CD4-positive, alpha-beta memory T cell (primary cell): ENCODE data around the gene CPLANE2. TPM values are rescaled to one million over a fixed set of nuclear protein-coding genes. Genes with fewer than 3 reads are reported as not detected.

Experiments used
- CTCF ChIA-PET: fragments of 350-600 bp; sonication (Branson Sonifier 250); formaldehyde crosslinking; loops from one replicate; lab custom pipeline; 2021; ENCODE audit warnings: inconsistent platforms; ENCODE audit not compliant: partially characterized antibody; lab: Charles Lee
- POLR2A ChIA-PET: fragments of 350-600 bp; sonication (Branson Sonifier 250); formaldehyde crosslinking; loops from one replicate; lab custom pipeline; 2021; ENCODE audit not compliant: partially characterized antibody; lab: Charles Lee
- DNase-seq, 5 donors: peaks; one replicate each; pipeline versions ENCODE4 v3.0.0 to v3.0.0-alpha.2; 2020 to 2022; ENCODE audit warnings: mixed read lengths in 1 of 5
- H3K27ac ChIP-seq: one replicate; pipeline ENCODE4 v1.7.0; 2013; ENCODE audit warnings: low read depth, low read length
- H3K27me3 ChIP-seq: 2 replicates; pipeline ENCODE4 v1.7.0; 2013; ENCODE audit warnings: mild to moderate bottlenecking, low read length, moderate library complexity; ENCODE audit not compliant: insufficient read depth
- H3K36me3 ChIP-seq: 2 replicates; pipeline ENCODE4 v1.7.0; 2013; ENCODE audit warnings: mild to moderate bottlenecking, low read length, moderate library complexity; ENCODE audit not compliant: insufficient read depth
- H3K4me1 ChIP-seq: 2 replicates; pipeline ENCODE4 v1.7.0; 2013; ENCODE audit warnings: mild to moderate bottlenecking, low read length, moderate library complexity; ENCODE audit not compliant: insufficient read depth
- H3K4me3 ChIP-seq, 2 donors: one replicate each; pipeline ENCODE4 v1.7.0; 2013; ENCODE audit warnings: low read length in 2 of 2, mild to moderate bottlenecking in 1 of 2
- H3K9me3 ChIP-seq, 2 donors: one replicate each; pipeline ENCODE4 v1.7.0; 2013; ENCODE audit warnings: low read length in 2 of 2, control low read depth in 1 of 2; ENCODE audit not compliant: control insufficient read depth in 1 of 2
- H3K27ac Mint-ChIP-seq, 7 donors: one replicate each; pipeline ENCODE4 v1.8.0; 2020 to 2021; ENCODE audit warnings: mixed read lengths in 7 of 7, mild to moderate bottlenecking in 6 of 7, inconsistent platforms in 3 of 7, moderate library complexity in 3 of 7
- H3K27me3 Mint-ChIP-seq, 2 donors: one replicate each; pipeline ENCODE4 v1.8.0; 2020 to 2021; ENCODE audit warnings: mixed read lengths in 2 of 2
- H3K36me3 Mint-ChIP-seq, 2 donors: one replicate each; pipeline ENCODE4 v1.8.0; 2020 to 2021; ENCODE audit warnings: mixed read lengths in 2 of 2, inconsistent platforms in 1 of 2, mild to moderate bottlenecking in 1 of 2
- H3K4me1 Mint-ChIP-seq, 4 donors: one replicate each; pipeline ENCODE4 v1.8.0; 2020 to 2021; ENCODE audit warnings: mixed read lengths in 4 of 4, mild to moderate bottlenecking in 1 of 4
- H3K4me3 Mint-ChIP-seq, 8 donors: one replicate each; pipeline ENCODE4 v1.8.0; 2020 to 2021; ENCODE audit warnings: mixed read lengths in 8 of 8, mild to moderate bottlenecking in 7 of 8, moderate library complexity in 6 of 8, inconsistent platforms in 3 of 8
- H3K9me3 Mint-ChIP-seq, 8 donors: one replicate each; pipeline ENCODE4 v1.8.0; 2020 to 2021; ENCODE audit warnings: mixed read lengths in 8 of 8, mild to moderate bottlenecking in 5 of 8, inconsistent platforms in 3 of 8, moderate library complexity in 1 of 8
- intact Hi-C: fragments of 100-400 bp; cut with micrococcal nuclease; formaldehyde crosslinking; loops from one replicate; pipeline ENCODE4 v1.15.1; 2023
- polyA plus RNA-seq, 2 donors: library from polyadenylated mRNA; unstranded; fragments of 300-500 nt; fragmentation: Illumina TruSeq; gene quantifications; one replicate each; pipeline ENCODE4 v1.2.3, GENCODE V29; 2021
- total RNA-seq, 2 experiments: library from RNA; stranded (reverse); gene quantifications; one replicate each; pipeline ENCODE4 v1.2.3, GENCODE V29; 2021

The CPLANE2 gene
- total and polyA plus RNA-seq, 4 experiments from 2014 or later = 2.4 to 13.6 (median 7.5) TPM

GRCh38 chr1:16206547-16207317 is 30.3 kb downstream of the CPLANE2 start:
- Histone ChIP-seq H3K4me1 (peaks cover 20% of the 10 kb centered on the region), H3K9me3 (no peaks in the 10 kb centered on the region), H3K27ac (peak overlapping the region; percentile 76), H3K4me3 (peak overlapping the region; percentile 52 to 61), H3K36me3 (peaks cover under 1% of the 10 kb centered on the region), H3K27me3 (no peaks in the 10 kb centered on the region)
- Mint-ChIP-seq H3K4me3 (peak overlapping the region; percentile 89 to 97 (median 90)), H3K27ac (peak overlapping the region; percentile 94 to 98 (median 97)), H3K27me3 (no peaks in the 10 kb centered on the region), H3K4me1 (peaks cover 1 to 36% (median 16%) of the 10 kb centered on the region in 4 donors), H3K36me3 (peaks cover 14 to 25% of the 10 kb centered on the region in 2 donors), H3K9me3 (peaks cover 0 to 2% (median 0%) of the 10 kb centered on the region in 8 donors)
- POLR2A ChIA-PET = interaction anchor here (0.5 to 3.8 kb wide), 7 partner anchors 11 to 372 kb away, joined by 3 to 42 read pairs (median 3); partner anchors contain the start of gene CPLANE2
- intact Hi-C loops = loop anchor here (1.0 to 5.0 kb wide), 6 partner anchors 11 to 359 kb away; partner anchors contain the start of genes CPLANE2, FBXO42, SPEN and SZRD1
- CTCF ChIA-PET = interaction anchor here (1.7 to 5.2 kb wide), 3 partner anchors 10 to 37 kb away, joined by 4 to 31 read pairs (median 7); partner anchors contain the start of gene CPLANE2
- DNase-seq = peak; percentile 93 to 97 (median 94)

GRCh38 chr1:16205891-16206546 is 31.0 kb downstream of the CPLANE2 start:
- Mint-ChIP-seq H3K27me3 (no peaks in the 10 kb centered on the region), H3K36me3 (peaks cover 14 to 30% of the 10 kb centered on the region in 2 donors), H3K4me3 (peak overlapping the region; percentile 89 to 97 (median 90)), H3K27ac (peak overlapping the region; percentile 94 to 98 (median 97)), H3K4me1 (peaks cover 1 to 36% (median 16%) of the 10 kb centered on the region in 4 donors), H3K9me3 (peaks cover 0 to 2% (median 0%) of the 10 kb centered on the region in 8 donors)
- no peak for DNase-seq
- peaks cover 20% of the 10 kb centered on the region for H3K4me1 ChIP-seq
- H3K9me3 ChIP-seq = no peaks in the 10 kb centered on the region
- intact Hi-C loops = loop anchor here (1.0 to 5.0 kb wide), 7 partner anchors 11 to 359 kb away; partner anchors contain the start of genes CPLANE2, FBXO42, SPEN and SZRD1
- H3K36me3 ChIP-seq = peaks cover 7% of the 10 kb centered on the region
- CTCF ChIA-PET = interaction anchor here (1.7 to 5.2 kb wide), 3 partner anchors 11 to 37 kb away, joined by 4 to 31 read pairs (median 7); partner anchors contain the start of gene CPLANE2
- no peaks in the 10 kb centered on the region for H3K27me3 ChIP-seq
- POLR2A ChIA-PET = interaction anchor here (0.5 to 3.8 kb wide), 5 partner anchors 12 to 372 kb away, joined by 3 to 42 read pairs (median 3); partner anchors contain the start of gene CPLANE2
- H3K4me3 ChIP-seq = peak overlapping the region in 1 of 2 donors; percentile 61
- H3K27ac ChIP-seq = peak overlapping the region; percentile 76

GRCh38 chr1:16205334-16205671 is 31.7 kb downstream of the CPLANE2 start:
- Histone ChIP-seq H3K27ac (no peak overlapping the region), H3K36me3 (peaks cover 9% of the 10 kb centered on the region), H3K9me3 (no peaks in the 10 kb centered on the region), H3K4me3 (no peak overlapping the region), H3K4me1 (peaks cover 20% of the 10 kb centered on the region), H3K27me3 (no peaks in the 10 kb centered on the region)
- peaks cover 0 to 2% (median 0%) of the 10 kb centered on the region in 8 donors for H3K9me3 Mint-ChIP-seq
- no peaks in the 10 kb centered on the region for H3K27me3 Mint-ChIP-seq
- CTCF ChIA-PET = interaction anchor here (1.2 to 5.2 kb wide), 8 partner anchors 11 to 158 kb away, joined by 3 to 31 read pairs (median 6); no protein-coding TSS in a partner anchor
- H3K4me1 Mint-ChIP-seq = peaks cover 1 to 37% (median 16%) of the 10 kb centered on the region in 4 donors
- H3K27ac Mint-ChIP-seq = peak overlapping the region in 1 of 7 donors; percentile 65
- peak overlapping the region in 2 of 8 donors; percentile 17 to 29 for H3K4me3 Mint-ChIP-seq
- H3K36me3 Mint-ChIP-seq = peaks cover 14 to 30% of the 10 kb centered on the region in 2 donors
- no peak for DNase-seq
- intact Hi-C loops = loop anchor here (1.0 to 5.0 kb wide), 3 partner anchors 39 to 358 kb away; partner anchors contain the start of genes FBXO42 and SPEN
- POLR2A ChIA-PET = interaction anchor here (3.8 kb wide), 1 partner anchor 13 kb away, joined by 42 read pairs; no protein-coding TSS in a partner anchor

DNA sequence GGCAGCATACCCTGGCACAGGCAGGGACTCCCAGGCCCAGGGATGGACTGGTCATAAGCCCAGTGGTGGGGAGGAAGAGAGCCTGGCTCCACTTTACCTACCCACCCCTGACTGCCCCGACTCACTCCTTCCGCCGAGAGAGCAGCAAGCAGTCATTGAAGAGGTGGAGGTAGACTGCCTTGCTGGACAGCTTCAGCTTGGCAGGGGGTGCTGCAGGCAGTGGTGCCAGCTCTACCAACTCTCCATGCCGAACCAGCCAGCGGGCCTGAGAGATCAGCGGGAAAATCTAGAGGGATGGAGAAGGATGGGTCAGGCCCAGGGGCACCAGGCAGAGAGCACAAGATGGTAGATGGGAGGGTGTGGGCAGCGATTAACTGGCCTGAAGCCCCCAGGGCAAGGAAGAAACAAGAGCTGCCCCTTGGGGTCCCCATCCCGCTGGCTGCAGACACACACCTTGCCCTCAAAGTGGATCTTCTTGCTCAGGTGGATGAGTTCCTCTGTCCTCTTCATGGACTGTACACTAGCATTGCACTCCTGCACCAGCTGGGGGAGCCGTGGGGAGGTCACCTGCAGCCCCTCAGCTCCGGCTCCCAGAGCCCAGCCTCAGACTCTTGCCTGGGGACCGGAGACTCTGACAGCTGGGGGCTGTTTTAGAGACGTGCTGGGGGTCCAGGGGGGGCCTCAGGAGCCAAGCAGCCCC is 32.2 kb downstream of the CPLANE2 start:
- H3K36me3 Mint-ChIP-seq = peaks cover 14 to 33% of the 10 kb centered on the region in 2 donors
- H3K27me3 Mint-ChIP-seq = no peaks in the 10 kb centered on the region
- Histone ChIP-seq H3K4me3 (no peak overlapping the region), H3K27ac (no peak overlapping the region), H3K4me1 (peaks cover 20% of the 10 kb centered on the region), H3K36me3 (peaks cover 9% of the 10 kb centered on the region), H3K9me3 (no peaks in the 10 kb centered on the region), H3K27me3 (no peaks in the 10 kb centered on the region)
- intact Hi-C loops = loop anchor here (1.0 to 5.0 kb wide), 3 partner anchors 40 to 357 kb away; partner anchors contain the start of genes FBXO42 and SPEN
- H3K27ac Mint-ChIP-seq = peak overlapping the region in 4 of 7 donors; percentile 24 to 70 (median 47)
- ChIA-PET POLR2A (interaction anchor here (3.8 kb wide), 1 partner anchor 13 kb away, joined by 42 read pairs; no protein-coding TSS in a partner anchor), CTCF (interaction anchor here (1.2 to 5.2 kb wide), 8 partner anchors 12 to 158 kb away, joined by 3 to 31 read pairs (median 6); no protein-coding TSS in a partner anchor)
- H3K4me1 Mint-ChIP-seq = peaks cover 1 to 42% (median 16%) of the 10 kb centered on the region in 4 donors
- H3K4me3 Mint-ChIP-seq = peak overlapping the region in 3 of 8 donors; percentile 13 to 74 (median 54)
- H3K9me3 Mint-ChIP-seq = peaks cover 0 to 2% (median 0%) of the 10 kb centered on the region in 8 donors
- peak in 1 of 5 donors; percentile 13 for DNase-seq

GRCh38 chr1:16204216-16204615 is 32.8 kb downstream of the CPLANE2 start:
- H3K4me1 Mint-ChIP-seq = peaks cover 1 to 44% (median 15%) of the 10 kb centered on the region in 4 donors
- H3K4me1 ChIP-seq = peaks cover 20% of the 10 kb centered on the region
- CTCF ChIA-PET = interaction anchor here (1.2 to 5.2 kb wide), 10 partner anchors 9 to 159 kb away, joined by 3 to 31 read pairs (median 5); partner anchors contain the start of gene ARHGEF19
- H3K36me3 ChIP-seq = peaks cover 9% of the 10 kb centered on the region
- H3K27me3 Mint-ChIP-seq = no peaks in the 10 kb centered on the region
- intact Hi-C loops = no loop called here
- H3K9me3 ChIP-seq = no peaks in the 10 kb centered on the region
- H3K4me3 ChIP-seq = no peak overlapping the region
- peaks cover 14 to 34% of the 10 kb centered on the region in 2 donors for H3K36me3 Mint-ChIP-seq
- H3K27ac Mint-ChIP-seq = peak overlapping the region in 2 of 7 donors; percentile 52 to 65
- no peak for DNase-seq
- H3K4me3 Mint-ChIP-seq = peak overlapping the region in 1 of 8 donors; percentile 9
- H3K27me3 ChIP-seq = no peaks in the 10 kb centered on the region
- POLR2A ChIA-PET = no interaction called here
- H3K27ac ChIP-seq = no peak overlapping the region
- H3K9me3 Mint-ChIP-seq = peaks cover 0 to 2% (median 0%) of the 10 kb centered on the region in 8 donors

GRCh38 chr1:16203550-16203949 is 33.4 kb downstream of the CPLANE2 start:
- peaks cover 20% of the 10 kb centered on the region for H3K4me1 ChIP-seq
- H3K4me3 Mint-ChIP-seq = no peak overlapping the region
- H3K27ac ChIP-seq = no peak overlapping the region
- peaks cover 3 to 44% (median 17%) of the 10 kb centered on the region in 4 donors for H3K4me1 Mint-ChIP-seq
- H3K9me3 Mint-ChIP-seq = peaks cover 0 to 2% (median 0%) of the 10 kb centered on the region in 8 donors
- DNase-seq = no peak
- ChIA-PET CTCF (interaction anchor here (1.3 to 5.2 kb wide), 6 partner anchors 9 to 160 kb away, joined by 3 to 31 read pairs (median 6); partner anchors contain the start of gene ARHGEF19), POLR2A (no interaction called here)
- no peaks in the 10 kb centered on the region for H3K27me3 Mint-ChIP-seq
- peaks cover 14 to 37% of the 10 kb centered on the region in 2 donors for H3K36me3 Mint-ChIP-seq
- no peaks in the 10 kb centered on the region for H3K27me3 ChIP-seq
- intact Hi-C loops = no loop called here
- no peaks in the 10 kb centered on the region for H3K9me3 ChIP-seq
- H3K36me3 ChIP-seq = peaks cover 9% of the 10 kb centered on the region
- no peak overlapping the region for H3K4me3 ChIP-seq
- peak overlapping the region in 4 of 7 donors; percentile 2 to 65 (median 10) for H3K27ac Mint-ChIP-seq
